IPS-NIHi11 (cell line): ENCODE measurements around the gene HUNK.

Experiments used
- DNase-seq: peaks from one replicate; pipeline ENCODE4 v3.0.0; 2012; ENCODE audit warnings: mixed read lengths, low spot score

Gene HUNK

DNA sequence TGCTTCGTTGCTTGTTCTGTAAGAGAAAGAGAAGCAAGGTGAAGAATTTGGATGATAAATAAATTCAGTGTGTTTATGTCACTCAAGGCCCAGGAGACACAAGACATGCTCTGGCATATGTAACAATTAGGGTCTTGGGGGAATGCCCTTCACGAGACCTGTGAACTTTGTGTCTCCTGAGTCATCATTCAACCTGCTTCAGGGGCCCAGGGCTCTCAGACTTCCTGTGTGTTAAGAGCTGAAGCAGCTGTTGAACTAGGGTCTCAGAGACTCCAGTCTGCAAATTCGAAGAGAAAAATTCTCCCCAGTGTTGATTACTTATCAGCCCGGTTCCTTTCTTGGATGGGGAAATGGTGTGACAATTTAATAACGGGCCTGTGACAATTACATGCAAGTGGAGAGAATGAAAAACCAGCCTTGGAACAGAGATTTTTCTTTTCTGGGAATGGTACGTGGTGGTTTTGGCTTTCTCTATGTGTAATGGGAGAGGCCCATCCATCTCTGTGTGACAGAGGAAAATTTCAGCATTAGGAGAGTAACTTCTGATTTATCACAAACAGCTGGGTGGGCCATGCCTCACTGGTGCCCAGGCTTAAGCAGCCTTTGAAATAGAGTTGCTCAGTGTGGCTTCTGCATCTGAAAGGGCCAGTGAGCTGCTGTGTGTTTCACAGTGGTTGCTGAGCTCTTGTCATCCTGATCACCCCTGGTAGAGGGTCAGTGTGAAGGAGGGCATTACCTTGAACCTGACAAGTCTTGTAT lies 22.4 kb downstream of the HUNK start:
- DNase-seq: no peak

GRCh38 chr21:31896019-31896418 lies 23.2 kb downstream of the HUNK start:
- DNase-seq: no peak

GRCh38 chr21:31897311-31897710 lies 24.5 kb downstream of the HUNK start:
- no peak for DNase-seq

- DNase-seq: no peak
These were observed 26.3 kb downstream of the HUNK start for GRCh38 chr21:31898933-31899630.

GRCh38 chr21:31900121-31900895 lies 27.5 kb downstream of the HUNK start:
- DNase-seq: no peak

DNA sequence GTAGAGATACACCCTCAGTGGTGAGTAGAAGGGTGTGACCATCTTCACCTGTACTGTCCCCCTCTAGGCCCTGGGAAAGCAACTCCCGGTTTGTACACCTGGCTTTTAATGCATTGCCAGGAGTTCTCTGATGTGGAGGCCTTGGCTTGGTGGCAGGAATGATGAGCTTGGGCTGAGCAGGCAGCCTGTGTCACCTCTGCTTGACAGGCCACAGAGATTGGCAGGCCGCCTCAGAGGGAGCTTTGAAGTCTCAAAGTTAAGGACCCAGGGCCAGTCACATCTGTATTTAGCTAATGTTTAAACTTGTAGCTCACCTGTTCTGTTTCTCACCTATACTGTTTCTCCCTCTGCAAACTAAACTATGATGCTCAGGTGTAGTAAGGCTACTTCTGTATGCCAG lies 28.5 kb downstream of the HUNK start:
- DNase-seq: no peak

GRCh38 chr21:31902438-31902837 lies 29.6 kb downstream of the HUNK start:
- no peak for DNase-seq

DNA sequence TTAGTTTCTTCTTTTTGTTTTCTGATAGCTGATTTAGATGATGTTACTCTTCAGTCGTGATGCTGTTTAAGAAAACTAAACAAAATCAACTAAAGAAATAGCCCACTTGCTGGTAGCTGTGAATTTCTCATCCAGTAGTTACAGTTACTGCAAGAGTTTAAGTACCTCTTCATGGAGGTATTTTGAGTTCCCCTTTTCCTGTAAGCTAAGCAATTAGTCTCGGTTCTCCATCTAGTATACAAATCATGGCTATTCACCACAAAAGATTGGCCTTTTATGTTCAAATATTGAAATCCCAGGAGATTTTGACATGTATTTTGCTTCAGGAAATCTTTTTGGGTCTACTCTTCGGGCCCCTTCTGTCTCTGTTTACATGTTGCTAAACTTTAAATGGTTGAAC lies 31.1 kb downstream of the HUNK start:
- DNase-seq: no peak

GRCh38 chr21:31905503-31906451 lies 33.0 kb downstream of the HUNK start:
- DNase-seq: no peak

- DNase-seq: peak; percentile 87
These were observed 35.5 kb downstream of the HUNK start for GRCh38 chr21:31908106-31909031.

DNA sequence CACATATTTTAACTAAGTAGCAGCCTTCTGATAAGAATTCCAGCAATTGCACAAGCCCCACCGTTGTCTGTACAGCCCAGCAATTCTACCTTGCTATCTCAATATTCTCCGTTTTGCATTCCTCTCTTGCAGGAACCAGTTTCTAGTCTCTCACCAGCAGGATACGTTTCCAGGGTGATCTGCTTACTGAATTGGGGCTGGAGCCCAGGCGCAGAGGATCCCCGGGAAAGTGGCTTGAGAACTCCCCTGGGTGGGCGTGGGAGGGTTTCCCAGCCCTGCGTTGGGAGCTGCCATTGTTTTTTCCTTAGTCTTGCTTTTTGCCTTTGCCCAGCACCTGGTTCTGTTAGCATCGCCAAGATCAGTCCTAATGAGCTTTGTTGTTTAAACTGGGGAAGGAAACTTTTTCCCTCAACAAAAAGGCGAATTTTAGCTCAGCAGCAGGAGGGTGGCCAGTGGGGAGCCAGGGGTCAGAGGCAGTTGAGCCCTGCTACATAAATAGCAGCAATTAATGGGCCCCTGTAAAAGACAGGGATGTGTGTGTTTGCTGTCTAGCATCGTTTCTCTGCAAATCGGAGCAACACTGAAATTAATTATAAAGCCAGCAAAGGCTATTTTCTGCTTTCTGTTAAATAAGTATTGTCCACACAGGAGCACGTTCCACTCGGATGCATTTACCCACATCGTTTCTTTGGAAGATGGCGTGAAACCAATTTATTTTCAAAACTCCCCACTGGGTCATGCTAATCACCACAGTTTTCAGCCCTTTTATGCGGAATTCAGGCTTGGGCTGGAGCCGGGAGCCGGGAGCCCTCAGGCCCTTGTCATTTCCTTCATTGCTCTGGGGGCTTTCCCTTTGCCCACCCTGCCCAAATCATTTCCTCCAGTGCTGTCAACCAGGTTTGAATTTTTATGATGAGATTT lies 36.6 kb downstream of the HUNK start:
- DNase-seq: peak; percentile 51

DNA sequence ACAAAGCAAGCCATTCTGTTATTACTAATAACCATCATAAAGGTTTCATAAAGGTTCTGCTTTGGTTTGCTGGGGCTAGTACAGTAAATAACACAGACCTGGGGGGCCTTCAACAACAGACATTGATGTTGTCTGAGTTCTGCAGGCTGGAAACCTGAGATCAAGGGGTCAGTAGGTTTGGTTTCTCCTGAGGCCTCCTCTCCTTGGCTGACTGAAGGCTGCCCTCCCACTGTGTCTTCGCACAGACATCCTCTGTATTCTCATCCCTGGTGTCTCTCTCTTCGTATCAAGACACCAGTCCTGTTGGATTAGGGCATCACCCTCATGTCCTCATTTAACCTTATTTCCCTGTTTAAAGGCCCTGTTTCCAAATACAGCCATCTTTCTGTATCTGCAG lies 37.3 kb downstream of the HUNK start:
- DNase-seq: no peak

DNA sequence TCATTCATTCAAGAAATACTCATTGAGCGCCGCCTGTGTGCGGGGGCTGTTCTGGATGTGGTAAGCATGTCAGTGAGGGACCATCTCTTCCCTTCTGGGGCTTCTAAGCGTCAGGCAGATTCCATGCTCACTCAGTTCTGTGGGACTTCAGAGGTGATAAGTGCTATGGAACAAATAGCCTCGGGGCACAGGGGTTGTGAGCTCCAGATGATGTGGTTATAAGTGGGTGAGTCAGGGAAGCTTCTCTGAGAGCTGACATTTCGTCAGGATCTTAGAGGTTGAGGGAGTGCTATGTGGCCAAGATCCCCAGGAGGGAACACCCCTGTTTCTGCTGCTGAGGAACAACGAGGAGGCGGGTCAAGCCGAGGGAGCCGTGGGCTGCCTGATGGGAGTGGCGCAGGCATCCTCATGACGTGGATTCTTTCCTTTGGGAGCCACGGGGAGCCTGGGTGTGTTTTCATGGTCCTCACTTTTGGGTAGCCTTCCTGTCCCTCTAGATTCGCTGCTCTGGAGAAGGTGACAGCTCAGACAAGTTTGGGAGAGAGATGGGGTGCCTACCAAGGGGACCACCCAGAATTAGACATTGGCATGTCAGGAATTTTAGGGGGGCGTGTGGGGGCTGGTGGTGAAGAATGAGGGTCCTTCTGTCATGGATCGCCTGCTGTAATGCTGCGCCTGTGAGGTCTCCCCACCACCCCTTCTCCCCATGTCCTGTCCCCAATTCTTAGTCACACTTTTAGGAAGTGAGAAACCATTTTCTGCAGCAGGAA lies 38.5 kb downstream of the HUNK start:
- DNase-seq: no peak

DNA sequence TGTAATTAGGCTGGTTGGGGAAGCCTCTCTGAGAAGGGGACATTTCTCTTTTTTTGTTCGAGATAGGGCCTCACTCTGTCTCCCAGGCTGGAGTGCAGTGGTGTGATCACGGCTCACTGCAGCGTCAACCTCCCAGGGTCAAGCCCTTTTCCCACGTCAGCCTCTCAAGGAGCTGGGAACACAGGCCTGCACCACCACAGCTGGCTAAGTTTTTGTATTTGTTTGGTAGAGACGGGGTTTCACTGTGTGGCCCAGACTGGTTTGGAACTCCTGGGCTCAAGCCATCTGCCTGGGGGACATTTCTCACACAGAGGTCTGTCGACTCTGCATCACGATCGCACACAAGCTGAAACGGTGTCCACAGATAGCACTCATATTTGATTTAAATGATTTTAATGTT lies 39.7 kb downstream of the HUNK start:
- no peak for DNase-seq

GRCh38 chr21:31913182-31913608 lies 40.4 kb downstream of the HUNK start:
- no peak for DNase-seq

GRCh38 chr21:31914472-31914871 lies 41.7 kb downstream of the HUNK start:
- DNase-seq: no peak

DNA sequence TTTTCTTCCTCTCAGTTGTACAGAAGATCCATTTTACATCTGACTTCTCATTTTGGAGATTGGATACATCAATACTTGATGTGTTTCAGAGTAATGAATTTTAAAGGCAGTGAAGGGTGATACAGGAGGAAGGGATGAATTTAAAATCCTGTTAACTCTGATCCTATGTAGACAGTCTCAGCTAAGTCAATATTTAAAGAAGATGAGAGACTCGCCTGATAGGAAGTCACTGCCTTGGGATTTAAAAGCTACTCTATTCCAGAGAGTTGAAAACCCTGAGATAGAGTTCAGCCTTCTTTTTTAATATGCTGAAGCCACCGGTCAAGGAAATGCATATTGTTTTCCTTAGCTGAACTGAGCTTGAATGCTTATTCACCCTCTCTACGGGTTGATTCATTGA lies 42.7 kb downstream of the HUNK start:
- no peak for DNase-seq

- no peak for DNase-seq
These were observed 44.3 kb downstream of the HUNK start for GRCh38 chr21:31917108-31917507.
